Fibroblast of lung (primary cell): ENCODE measurements around the gene USP21. TPM values are rescaled to one million over a fixed set of nuclear protein-coding genes. Genes with fewer than 3 reads are reported as not detected.

ENCODE experiments used
- DNase-seq, 2 donors: peaks; one replicate each; pipeline versions ENCODE4 v3.0.0 to v3.0.0-alpha.2; 2010; ENCODE audit warnings: low read depth in 2 of 2
- H2AFZ ChIP-seq: 2 replicates; pipeline ENCODE4 v1.5.1; 2012; ENCODE audit warnings: low read length, control low read depth, inconsistent platforms
- H3K27ac ChIP-seq: 2 replicates; pipeline ENCODE4 v1.5.1; 2011; ENCODE audit warnings: low read length, control low read depth; ENCODE audit not compliant: insufficient read depth
- H3K27me3 ChIP-seq: 2 replicates; pipeline ENCODE4 v1.5.1; 2011; ENCODE audit warnings: mild to moderate bottlenecking, low read length; ENCODE audit not compliant: control insufficient read depth, insufficient read depth
- H3K36me3 ChIP-seq: 2 replicates; pipeline ENCODE4 v1.5.1; 2011; ENCODE audit warnings: low read length; ENCODE audit not compliant: control insufficient read depth, insufficient read depth
- H3K4me1 ChIP-seq: 2 replicates; pipeline ENCODE4 v1.5.1; 2011; ENCODE audit warnings: low read length; ENCODE audit not compliant: control insufficient read depth, insufficient read depth; ENCODE audit errors: extremely low read depth
- H3K4me2 ChIP-seq: 2 replicates; pipeline ENCODE4 v1.5.1; 2011; ENCODE audit warnings: low read length, control low read depth; ENCODE audit not compliant: insufficient read depth; ENCODE audit errors: extremely low read depth
- H3K4me3 ChIP-seq, 4 experiments: fragments of 200-600 bp in 1 of 4; sonication (generic) in 1 of 4; replicated peaks in 1 of 4; 2 replicates each; pipeline ENCODE4 v1.5.1; 2011 to 2016; ENCODE audit warnings: low read length in 4 of 4, low read depth in 3 of 4, mild to moderate bottlenecking in 3 of 4, control low read depth in 2 of 4, inconsistent platforms in 1 of 4, mixed read lengths in 1 of 4; ENCODE audit not compliant: insufficient read depth in 1 of 4; ENCODE audit errors: control extremely low read depth in 1 of 4
- H3K79me2 ChIP-seq: 2 replicates; pipeline ENCODE4 v1.5.1; 2012; ENCODE audit warnings: mild to moderate bottlenecking, low read length, inconsistent platforms; ENCODE audit not compliant: control insufficient read depth, insufficient read depth
- H3K9ac ChIP-seq: 2 replicates; pipeline ENCODE4 v1.5.1; 2011; ENCODE audit warnings: mild to moderate bottlenecking, low read length, control low read depth; ENCODE audit not compliant: insufficient read depth
- H3K9me3 ChIP-seq: 2 replicates; pipeline ENCODE4 v1.5.1; 2012; ENCODE audit warnings: low read depth, low read length; ENCODE audit not compliant: control insufficient read depth, insufficient read depth
- H4K20me1 ChIP-seq: 2 replicates; pipeline ENCODE4 v1.5.1; 2011; ENCODE audit warnings: low read length; ENCODE audit not compliant: control insufficient read depth, insufficient read depth; ENCODE audit errors: extremely low read depth
- CTCF ChIP-seq, 2 donors: IDR thresholded peaks in 1 of 2; conservative IDR thresholded peaks in 1 of 2; 1 replicate in 1 of 2; 2 replicates in 1 of 2; pipeline ENCODE4 v1.5.1; 2011 to 2012; ENCODE audit warnings: low read length in 2 of 2, control low read depth in 1 of 2, inconsistent platforms in 1 of 2, low read depth in 1 of 2, mild to moderate bottlenecking in 1 of 2
- EZH2 ChIP-seq: IDR thresholded peaks from 2 replicates; pipeline ENCODE4 v1.5.1; 2012; ENCODE audit warnings: low read length, control low read depth, mild to moderate bottlenecking; ENCODE audit errors: missing control alignments
- polyA plus RNA-seq, 2 donors: library from polyadenylated mRNA; depleted of rRNA in 1 of 2; stranded (reverse) in 1 of 2; unstranded in 1 of 2; fragments of >200 nt; gene quantifications; 2 replicates each; pipeline ENCODE4 v1.2.1, GENCODE V29; 2011 to 2012; ENCODE audit warnings: missing spikeins in 1 of 2
- total RNA-seq: library from RNA; depleted of rRNA; stranded (reverse); fragments of >200 nt; gene quantifications from 2 replicates; pipeline ENCODE4 v1.2.1, GENCODE V29; 2014

The USP21 gene
- total and polyA plus RNA-seq, 2 donors (not counting 1 experiment from before 2014, with no cell fraction given): 10.2 to 11.7 TPM

- TF ChIP-seq CTCF (conservative IDR thresholded peaks at IDR 0.05 in 1 of 2, IDR thresholded peaks at IDR 0.05 in 1 of 2; ENCODE audit: low read depth in 1 of 2, low read length in 2 of 2): no peak
- TF ChIP-seq EZH2: no peak
- Histone ChIP-seq H2AFZ (no peak overlapping the region), H3K27ac (no peak overlapping the region), H3K9ac (no peak overlapping the region), H3K4me3 (peak overlapping the region in 2 of 4 experiments; percentile 91), H3K36me3 (peaks cover 9% of the 10 kb centered on the region), H3K9me3 (no peaks in the 10 kb centered on the region), H3K27me3 (no peaks in the 10 kb centered on the region), H3K4me2 (peak overlapping the region; percentile 96), H3K79me2 (peaks cover 6% of the 10 kb centered on the region), H3K4me1 (peaks cover 16% of the 10 kb centered on the region), H4K20me1 (no peaks in the 10 kb centered on the region)
- DNase-seq: no peak
These were observed 16.6 kb downstream of the USP21 start for GRCh38 chr1:161175771-161176453.

- Histone ChIP-seq H3K4me3 (peak overlapping the region; percentile 86 to 91 (median 90)), H3K36me3 (peaks cover 8% of the 10 kb centered on the region), H2AFZ (no peak overlapping the region), H4K20me1 (no peaks in the 10 kb centered on the region), H3K4me1 (peaks cover 16% of the 10 kb centered on the region), H3K27ac (peak overlapping the region; percentile 86), H3K9ac (peak overlapping the region; percentile 85), H3K4me2 (peak overlapping the region; percentile 96), H3K79me2 (peaks cover 6% of the 10 kb centered on the region), H3K9me3 (no peaks in the 10 kb centered on the region), H3K27me3 (no peaks in the 10 kb centered on the region)
- no peak for DNase-seq
- TF ChIP-seq CTCF (conservative IDR thresholded peaks at IDR 0.05 in 1 of 2, IDR thresholded peaks at IDR 0.05 in 1 of 2; ENCODE audit: low read depth in 1 of 2, low read length in 2 of 2) (no peak), EZH2 (no peak)
These were observed 17.3 kb downstream of the USP21 start for GRCh38 chr1:161176468-161177111.

- peak within 1 kb of the TSS; percentile 96 for H3K4me2 ChIP-seq
- peak within 1 kb of the TSS; percentile 97 for H2AFZ ChIP-seq
- H3K27ac ChIP-seq: peak within 1 kb of the TSS; percentile 86
- peak; percentile 70 for DNase-seq
- TF ChIP-seq EZH2 (no peak), CTCF (conservative IDR thresholded peaks at IDR 0.05 in 1 of 2, IDR thresholded peaks at IDR 0.05 in 1 of 2; ENCODE audit: low read depth in 1 of 2, low read length in 2 of 2) (no peak)
- peaks cover 11% of the 10 kb centered on the region for H3K4me1 ChIP-seq
- peaks cover 4% of the 10 kb centered on the region for H3K36me3 ChIP-seq
- H3K9ac ChIP-seq: peak within 1 kb of the TSS; percentile 85
- peaks cover 6% of the 10 kb centered on the region for H3K79me2 ChIP-seq
- peak within 1 kb of the TSS; percentile 86 to 91 (median 90) for H3K4me3 ChIP-seq
- no peaks in the 10 kb centered on the region for H4K20me1 ChIP-seq
- H3K9me3 ChIP-seq: no peaks in the 10 kb centered on the region
- H3K27me3 ChIP-seq: no peaks in the 10 kb centered on the region
These were observed 18.0 kb downstream of the USP21 start, which contains the start of gene B4GALT3 for GRCh38 chr1:161177112-161177935. B4GALT3 (minus strand) TSS chr1:161177507; CDS start chr1:161176060, 1,447 bp downstream.
